ENCODE data around the gene TTLL13. TPM values are rescaled to one million over a fixed set of nuclear protein-coding genes. Genes with fewer than 3 reads are reported as not detected.
A peak's percentile ranks its signal among the peaks of the same experiment; 100 is the strongest.

Gene TTLL13
- total and polyA plus RNA-seq, 9 of the 15 experiments (the other 6 are each of a cell fraction or from before 2014, with no cell fraction given) = 0.05 to 0.24 (median 0.11) TPM; not detected in 1

GRCh38 chr15:90233387-90234095 is 15.8 kb upstream of the TTLL13 start, which contains the start of gene CIB1 (continued):
- peak in 1 of 3 experiments; percentile 79; a peak in 1 of 6 replicates for TF ChIP-seq ZBTB11 (CRISPR knock-in tag; IDR thresholded peaks at IDR 0.05)
- no peak for TF ChIP-seq ZNF766 (CRISPR knock-in tag; conservative IDR thresholded peaks at IDR 0.05)
- TF ChIP-seq BMI1 (IDR thresholded peaks at IDR 0.05; ENCODE audit: low read length) = peak; percentile 37; the same call in 1 of the 2 replicates
- TF ChIP-seq CTBP1 (IDR thresholded peaks at IDR 0.05; ENCODE audit: borderline replicate concordance) = peak; percentile 14
- no peak for TF ChIP-seq SMAD3 (CRISPR knock-in tag; conservative IDR thresholded peaks at IDR 0.05)
- TF ChIP-seq MEIS2 (IDR thresholded peaks at IDR 0.05; ENCODE audit: partially characterized antibody) = no peak
- TF ChIP-seq EGR1 (conservative IDR thresholded peaks at IDR 0.05) = peak; percentile 93
- TF ChIP-seq HDAC2 (IDR thresholded peaks at IDR 0.05) = no peak
- no peak for TF ChIP-seq ZNF282 (CRISPR knock-in tag; IDR thresholded peaks at IDR 0.05)
- TF ChIP-seq CREBBP (IDR thresholded peaks at IDR 0.05; ENCODE audit: low read depth, low read length) = no peak
- peak; percentile 84 to 93; a peak in 3 of 4 replicates for TF ChIP-seq MAZ (CRISPR knock-in tag; conservative IDR thresholded peaks at IDR 0.05 in 1 of 2, IDR thresholded peaks at IDR 0.05 in 1 of 2)
- peak; percentile 50; the same call in 1 of the 2 replicates for TF ChIP-seq L3MBTL2 (IDR thresholded peaks at IDR 0.05)
- peak; percentile 78; the same call in 1 of the 2 replicates for TF ChIP-seq POLR2A (conservative IDR thresholded peaks at IDR 0.05)
- TF ChIP-seq NR3C1 (CRISPR knock-in tag; IDR thresholded peaks at IDR 0.05) = 0 out of 2 replicates have a peak, but pooled peaks have one; percentile 11
- 0 out of 2 replicates have a peak, but pooled peaks have one; percentile 4 for TF ChIP-seq SMARCE1 (IDR thresholded peaks at IDR 0.05)
- no peak; the same call in 1 of the 2 replicates for TF ChIP-seq ZNF780A (CRISPR knock-in tag; IDR thresholded peaks at IDR 0.05)
- TF ChIP-seq ATF1 (CRISPR knock-in tag; IDR thresholded peaks at IDR 0.05) = peak; percentile 33; the same call in 1 of the 2 replicates
- peak; percentile 92 for TF ChIP-seq ATF1 (tag; IDR thresholded peaks at IDR 0.05)
- TF ChIP-seq CREB3 (tag; conservative IDR thresholded peaks at IDR 0.05; ENCODE audit: low read depth) = no peak
- TF ChIP-seq RFX7 (CRISPR knock-in tag; IDR thresholded peaks at IDR 0.05) = no peak
- TF ChIP-seq POLR2B (IDR thresholded peaks at IDR 0.05; ENCODE audit: low read depth, partially characterized antibody) = peak; percentile 38
- 0 out of 2 replicates have a peak, but pooled peaks have one; percentile 25 for TF ChIP-seq ZNF511 (CRISPR knock-in tag; IDR thresholded peaks at IDR 0.05)
- peak; percentile 86 for TF ChIP-seq SPI1 (IDR thresholded peaks at IDR 0.05; ENCODE audit: borderline replicate concordance, low read depth, low read length)

Measured in K562 (cell line).